GM19438 (cell line): Measurements from ENCODE around the gene FANCD2.
"Not testable (repeated sequence)": the region's sequence is repeated elsewhere in the genome, so short reads cannot be mapped to it uniquely, and the experiment has no call there.

Experiments
- ATAC-seq: cut with Tn5 transposase; IDR thresholded peaks from one replicate; pipeline ENCODE4 v1.9.1; 2021; ENCODE audit warnings: low read depth; ENCODE audit not compliant: unreplicated experiment

The FANCD2 gene

GRCh38 chr3:10012106-10012505 lies 14.1 kb upstream of the FANCD2 start:
- ATAC-seq, result no peak

GRCh38 chr3:10015461-10015904 lies 10.8 kb upstream of the FANCD2 start:
- no peak for ATAC-seq

- ATAC-seq, result no peak
Observed at GRCh38 chr3:10017636-10018292, 8.5 kb upstream of the FANCD2 start.

- not testable (repeated sequence) for ATAC-seq
Observed at GRCh38 chr3:10018806-10019205, 7.4 kb upstream of the FANCD2 start.

- no peak for ATAC-seq
Observed at GRCh38 chr3:10019326-10019725, 6.9 kb upstream of the FANCD2 start.

- no peak for ATAC-seq
Observed at GRCh38 chr3:10021856-10022775, 4.1 kb upstream of the FANCD2 start.

GRCh38 chr3:10023587-10024310 lies 2.5 kb upstream of the FANCD2 start:
- no peak for ATAC-seq

- no peak for ATAC-seq
Observed at GRCh38 chr3:10025205-10026083, 793 bp upstream of the FANCD2 start.

GRCh38 chr3:10041034-10041433 lies 14.8 kb downstream of the FANCD2 start:
- no peak for ATAC-seq

GRCh38 chr3:10047876-10048275 lies 21.6 kb downstream of the FANCD2 start:
- ATAC-seq, result no peak

GRCh38 chr3:10053054-10053453 lies 26.8 kb downstream of the FANCD2 start:
- not testable (repeated sequence) for ATAC-seq

GRCh38 chr3:10055097-10055496 lies 28.9 kb downstream of the FANCD2 start:
- no peak for ATAC-seq

- not testable (repeated sequence) for ATAC-seq
Observed at GRCh38 chr3:10070077-10070476, 43.8 kb downstream of the FANCD2 start.

GRCh38 chr3:10074666-10075065 lies 48.4 kb downstream of the FANCD2 start:
- ATAC-seq, result no peak

GRCh38 chr3:10081871-10082270 lies 55.6 kb downstream of the FANCD2 start:
- no peak for ATAC-seq

- no peak for ATAC-seq
Observed at GRCh38 chr3:10085738-10086137, 59.5 kb downstream of the FANCD2 start.

- no peak for ATAC-seq
Observed at GRCh38 chr3:10088256-10088655, 62.0 kb downstream of the FANCD2 start.

GRCh38 chr3:10090179-10090578 lies 63.9 kb downstream of the FANCD2 start:
- no peak for ATAC-seq

- ATAC-seq, result not testable (repeated sequence)
Observed at GRCh38 chr3:10090774-10091173, 64.5 kb downstream of the FANCD2 start.

- not testable (repeated sequence) for ATAC-seq
Observed at GRCh38 chr3:10091387-10091786, 65.2 kb downstream of the FANCD2 start.
